Left renal cortex interstitium (tissue), 4 donors: ENCODE results near the gene HAPLN2. TPM values are rescaled to one million over a fixed set of nuclear protein-coding genes. Genes with fewer than 3 reads are reported as not detected.

Experiments used
- DNase-seq, 4 donors: peaks; one replicate each; pipeline ENCODE4 v3.0.0-alpha.2; 2013; ENCODE audit warnings: low read depth in 4 of 4, low spot score in 2 of 4, missing footprints in 1 of 4
- polyA plus RNA-seq, 4 donors: library from polyadenylated mRNA; unstranded; fragments of 120-200 nt; gene quantifications; one replicate each; pipeline ENCODE4 v1.2.1, GENCODE V29; 2013; ENCODE audit not compliant: insufficient read length in 4 of 4

Gene HAPLN2
- polyA plus RNA-seq, 4 donors = 0.16 to 0.62 (median 0.47) TPM

DNA sequence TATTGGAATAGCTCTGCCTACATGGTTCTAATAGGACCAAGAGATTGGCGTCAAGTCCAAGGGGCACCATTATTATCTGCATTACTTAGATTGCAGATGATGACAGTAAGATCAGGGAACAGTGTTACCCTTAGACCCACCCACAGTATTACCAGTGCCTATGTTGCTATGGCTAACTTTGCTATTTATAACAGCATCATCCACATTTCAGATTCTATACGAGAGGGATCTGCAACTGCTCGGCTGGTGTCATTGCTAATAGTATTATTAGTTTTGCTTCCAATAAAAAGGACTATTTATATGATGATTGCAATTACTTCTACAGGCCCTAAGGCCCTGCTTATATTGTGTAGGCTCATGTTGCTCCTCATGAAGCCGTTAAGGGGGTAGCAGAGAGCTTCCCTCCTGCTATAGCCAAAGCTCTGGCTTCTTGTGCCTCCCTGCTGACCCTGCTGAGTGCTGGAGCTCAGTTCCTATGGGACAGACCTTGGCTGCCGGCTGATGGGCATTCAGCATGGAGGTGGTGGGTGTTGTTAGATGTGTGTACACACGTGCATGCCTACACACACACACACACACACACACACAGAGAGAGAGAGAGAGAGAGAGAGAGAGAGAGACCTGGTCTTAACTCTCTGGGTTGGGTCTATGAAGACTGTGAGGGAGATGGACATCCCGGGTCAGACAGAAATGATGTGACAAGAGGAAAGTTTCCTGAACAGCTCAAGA is 24.0 kb downstream of the HAPLN2 start:
- DNase-seq = no peak

DNA sequence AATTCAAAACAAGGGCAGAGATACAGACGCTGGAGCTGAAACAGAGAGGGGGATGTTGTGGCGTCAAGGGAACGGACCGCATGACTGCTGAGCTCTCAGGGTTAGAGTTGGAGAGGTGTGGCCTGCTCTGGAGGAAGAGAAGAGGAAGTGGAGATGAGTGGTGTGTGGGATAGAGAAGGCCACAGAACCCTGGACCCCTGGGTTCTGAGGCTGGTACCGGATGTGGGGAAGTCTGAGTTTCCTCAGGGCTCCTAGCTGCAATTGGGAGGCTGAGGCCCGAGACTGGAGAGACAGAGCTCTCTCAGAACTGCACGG is 24.5 kb downstream of the HAPLN2 start:
- no peak for DNase-seq

DNA sequence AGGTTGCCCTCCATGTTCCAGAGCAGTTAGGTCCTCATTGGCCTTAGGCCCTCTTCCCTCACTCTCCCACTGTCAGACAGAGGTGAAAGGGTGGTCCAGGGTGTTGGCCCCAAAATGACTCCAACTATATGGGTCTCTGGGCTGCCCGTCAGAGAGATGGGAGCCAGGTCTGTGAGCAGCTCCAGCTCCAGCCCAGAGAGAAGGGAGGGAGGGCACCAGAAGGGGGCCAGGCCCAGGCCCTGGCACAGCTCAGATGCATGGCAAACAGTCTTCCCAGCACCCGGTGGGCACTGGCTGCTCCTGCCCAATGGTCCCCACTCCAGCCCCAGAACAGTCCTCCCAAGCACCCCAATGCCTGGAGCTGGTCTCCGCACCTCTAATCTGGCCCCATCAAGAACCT is 24.9 kb downstream of the HAPLN2 start:
- DNase-seq = no peak

DNA sequence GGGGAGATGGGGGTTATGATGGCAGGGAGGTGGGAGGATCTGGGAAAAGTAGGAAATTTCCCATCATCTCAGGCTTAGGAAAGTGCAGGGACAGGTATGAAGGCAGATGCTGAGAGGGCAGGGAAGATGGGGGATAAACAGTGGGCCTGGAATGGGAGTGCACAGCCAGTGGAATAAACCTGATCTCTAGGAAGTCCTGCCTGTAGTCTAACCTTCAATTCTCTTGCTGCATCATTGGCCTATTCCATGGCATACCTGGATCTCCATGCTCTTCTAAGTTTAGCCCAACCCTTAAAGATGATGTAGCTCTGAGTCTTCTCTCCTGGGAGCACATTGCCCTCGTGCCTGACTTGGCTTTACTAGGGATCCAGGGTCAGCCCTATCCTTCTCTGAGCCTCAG is 25.4 kb downstream of the HAPLN2 start:
- no peak for DNase-seq

DNA sequence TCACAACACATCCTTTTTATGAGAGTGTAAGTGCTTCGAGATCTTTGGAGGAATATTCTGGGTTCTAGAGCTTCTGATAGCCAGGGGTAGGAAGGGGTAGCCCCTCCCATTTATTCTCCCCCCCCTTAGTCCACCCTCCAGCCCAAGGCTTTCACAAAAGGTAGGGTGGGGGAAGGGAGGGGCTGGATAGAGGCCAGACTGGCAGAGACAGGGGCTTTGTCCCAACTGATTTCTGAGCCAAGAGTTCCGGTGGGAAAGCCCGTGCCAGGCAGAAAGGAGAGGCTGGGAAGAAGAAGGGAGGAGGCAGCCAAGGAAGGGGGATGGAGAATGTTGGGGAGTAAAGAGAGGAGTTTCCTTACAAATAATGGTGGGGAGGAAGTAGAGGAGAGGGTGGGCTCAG is 25.8 kb downstream of the HAPLN2 start:
- DNase-seq = no peak

DNA sequence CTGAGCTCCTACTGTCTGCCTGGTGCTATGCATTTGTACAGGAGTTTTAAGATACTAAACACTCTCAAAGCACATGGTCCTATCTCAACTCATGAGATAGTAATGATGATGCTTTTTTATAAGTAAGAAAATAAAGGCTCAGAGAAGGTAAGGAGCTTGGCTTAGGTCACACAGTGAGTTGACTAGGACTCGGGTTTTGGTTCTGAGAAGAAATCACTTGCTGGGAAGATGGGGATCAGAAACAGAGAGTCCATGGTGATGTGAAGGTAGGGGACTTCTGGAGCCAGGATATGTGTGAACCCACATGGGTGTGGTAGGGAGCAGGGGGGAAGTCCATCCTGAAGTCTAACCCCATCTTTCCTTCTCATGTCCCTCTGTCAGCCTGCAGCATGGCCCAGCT is 26.5 kb downstream of the HAPLN2 start:
- no peak for DNase-seq

DNA sequence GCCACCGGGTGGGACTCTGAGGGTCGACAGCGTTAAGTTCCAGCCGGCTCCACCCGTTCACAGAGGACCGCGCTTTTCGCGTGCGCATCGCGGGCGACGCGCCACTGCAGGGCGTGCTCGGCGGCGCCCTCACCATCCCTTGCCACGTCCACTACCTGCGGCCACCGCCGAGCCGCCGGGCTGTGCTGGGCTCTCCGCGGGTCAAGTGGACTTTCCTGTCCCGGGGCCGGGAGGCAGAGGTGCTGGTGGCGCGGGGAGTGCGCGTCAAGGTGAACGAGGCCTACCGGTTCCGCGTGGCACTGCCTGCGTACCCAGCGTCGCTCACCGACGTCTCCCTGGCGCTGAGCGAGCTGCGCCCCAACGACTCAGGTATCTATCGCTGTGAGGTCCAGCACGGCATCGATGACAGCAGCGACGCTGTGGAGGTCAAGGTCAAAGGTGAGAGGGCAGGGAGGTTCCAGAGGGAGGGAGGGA is 27.6 kb downstream of the HAPLN2 start:
- DNase-seq = no peak

DNA sequence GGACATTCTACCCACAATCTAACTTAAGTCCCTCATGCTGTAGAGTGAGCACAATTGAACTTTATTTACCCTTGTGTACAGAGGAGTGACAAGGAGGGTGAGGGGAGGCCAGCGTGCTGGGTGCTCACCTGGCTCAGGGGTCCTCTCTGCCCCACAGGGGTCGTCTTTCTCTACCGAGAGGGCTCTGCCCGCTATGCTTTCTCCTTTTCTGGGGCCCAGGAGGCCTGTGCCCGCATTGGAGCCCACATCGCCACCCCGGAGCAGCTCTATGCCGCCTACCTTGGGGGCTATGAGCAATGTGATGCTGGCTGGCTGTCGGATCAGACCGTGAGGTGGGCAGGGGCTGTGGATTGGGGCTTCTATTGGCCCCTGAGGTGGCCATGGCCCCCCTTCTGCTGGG is 28.1 kb downstream of the HAPLN2 start:
- DNase-seq = no peak

DNA sequence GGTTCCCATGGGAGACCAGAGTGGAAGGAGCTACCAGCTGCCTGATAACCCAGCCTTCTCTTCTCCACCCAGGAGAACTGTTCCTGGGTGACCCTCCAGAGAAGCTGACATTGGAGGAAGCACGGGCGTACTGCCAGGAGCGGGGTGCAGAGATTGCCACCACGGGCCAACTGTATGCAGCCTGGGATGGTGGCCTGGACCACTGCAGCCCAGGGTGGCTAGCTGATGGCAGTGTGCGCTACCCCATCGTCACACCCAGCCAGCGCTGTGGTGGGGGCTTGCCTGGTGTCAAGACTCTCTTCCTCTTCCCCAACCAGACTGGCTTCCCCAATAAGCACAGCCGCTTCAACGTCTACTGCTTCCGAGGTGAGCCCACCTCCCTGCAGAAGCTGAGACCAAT is 29.3 kb downstream of the HAPLN2 start:
- no peak for DNase-seq

DNA sequence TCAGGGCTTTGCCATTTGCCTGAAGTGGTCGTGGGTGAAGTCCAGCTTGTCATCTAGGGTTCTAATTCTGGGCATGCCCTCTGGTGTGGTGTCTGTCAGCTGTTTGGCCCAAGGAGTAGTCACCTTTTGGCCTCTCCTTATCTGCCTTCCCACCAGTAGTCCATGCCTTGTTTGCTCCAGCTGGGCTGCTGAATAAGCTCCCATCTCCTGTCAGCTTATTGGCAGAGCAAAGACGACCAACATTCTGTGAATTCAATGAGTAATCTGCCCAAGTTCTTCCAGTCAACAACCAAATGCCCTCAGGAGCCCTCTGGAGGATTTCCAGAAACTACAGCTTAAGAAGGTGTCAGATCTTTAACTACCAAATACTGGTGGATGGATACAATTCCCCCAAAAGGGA is 29.7 kb downstream of the HAPLN2 start:
- no peak for DNase-seq

DNA sequence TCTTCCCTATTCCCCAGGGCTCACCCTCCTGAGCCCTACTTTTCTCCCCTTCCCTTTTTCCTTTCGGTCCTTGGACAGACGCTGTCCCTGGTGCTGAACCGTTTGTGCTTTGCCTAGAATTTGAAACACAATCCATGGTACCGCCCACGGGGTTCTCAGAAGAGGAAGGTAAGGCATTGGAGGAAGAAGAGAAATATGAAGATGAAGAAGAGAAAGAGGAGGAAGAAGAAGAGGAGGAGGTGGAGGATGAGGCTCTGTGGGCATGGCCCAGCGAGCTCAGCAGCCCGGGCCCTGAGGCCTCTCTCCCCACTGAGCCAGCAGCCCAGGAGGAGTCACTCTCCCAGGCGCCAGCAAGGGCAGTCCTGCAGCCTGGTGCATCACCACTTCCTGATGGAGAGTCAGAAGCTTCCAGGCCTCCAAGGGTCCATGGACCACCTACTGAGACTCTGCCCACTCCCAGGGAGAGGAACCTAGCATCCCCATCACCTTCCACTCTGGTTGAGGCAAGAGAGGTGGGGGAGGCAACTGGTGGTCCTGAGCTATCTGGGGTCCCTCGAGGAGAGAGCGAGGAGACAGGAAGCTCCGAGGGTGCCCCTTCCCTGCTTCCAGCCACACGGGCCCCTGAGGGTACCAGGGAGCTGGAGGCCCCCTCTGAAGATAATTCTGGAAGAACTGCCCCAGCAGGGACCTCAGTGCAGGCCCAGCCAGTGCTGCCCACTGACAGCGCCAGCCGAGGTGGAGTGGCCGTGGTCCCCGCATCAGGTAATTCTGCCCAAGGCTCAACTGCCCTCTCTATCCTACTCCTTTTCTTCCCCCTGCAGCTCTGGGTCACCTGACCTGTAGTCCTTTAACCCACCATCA is 33.1 kb downstream of the HAPLN2 start:
- DNase-seq = peak in 1 of 4 donors; percentile 76

DNA sequence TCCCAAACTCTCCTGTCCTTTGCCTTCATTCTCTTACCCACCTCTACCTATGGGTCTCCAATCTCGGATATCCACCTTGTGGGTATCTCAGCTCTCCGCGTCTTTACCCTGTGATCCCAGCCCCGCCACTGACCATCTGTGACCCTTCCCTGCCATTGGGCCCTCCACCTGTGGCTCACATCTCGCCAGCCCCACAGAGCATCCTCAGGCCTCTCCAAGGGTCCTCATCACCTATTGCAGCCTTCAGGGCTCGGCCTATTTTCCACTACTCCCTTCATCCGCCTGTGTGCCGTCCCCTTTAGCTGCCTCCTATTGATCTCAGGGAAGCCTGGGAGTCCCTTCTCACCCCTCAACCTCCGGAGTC is 33.8 kb downstream of the HAPLN2 start:
- no peak for DNase-seq

DNA sequence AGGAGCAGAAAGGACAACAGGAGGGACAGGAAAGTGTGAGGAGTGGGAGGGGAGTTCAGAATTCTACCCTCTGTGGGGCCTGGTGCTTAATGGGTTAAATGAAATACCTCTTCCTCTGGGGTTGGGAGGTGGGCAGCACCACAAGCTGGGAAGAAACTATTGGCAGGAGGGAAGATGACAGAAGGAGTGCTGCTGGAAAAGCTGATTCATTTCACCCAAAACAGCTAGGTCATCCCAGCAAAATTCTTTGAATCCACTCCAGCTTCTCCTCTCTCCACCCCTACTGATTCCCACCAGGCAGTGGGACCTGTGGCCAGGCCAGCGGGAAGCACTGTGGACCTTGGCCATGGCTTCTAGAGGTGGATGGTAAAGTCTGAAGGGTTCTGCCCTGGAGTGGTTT is 35.5 kb downstream of the HAPLN2 start:
- no peak for DNase-seq

DNA sequence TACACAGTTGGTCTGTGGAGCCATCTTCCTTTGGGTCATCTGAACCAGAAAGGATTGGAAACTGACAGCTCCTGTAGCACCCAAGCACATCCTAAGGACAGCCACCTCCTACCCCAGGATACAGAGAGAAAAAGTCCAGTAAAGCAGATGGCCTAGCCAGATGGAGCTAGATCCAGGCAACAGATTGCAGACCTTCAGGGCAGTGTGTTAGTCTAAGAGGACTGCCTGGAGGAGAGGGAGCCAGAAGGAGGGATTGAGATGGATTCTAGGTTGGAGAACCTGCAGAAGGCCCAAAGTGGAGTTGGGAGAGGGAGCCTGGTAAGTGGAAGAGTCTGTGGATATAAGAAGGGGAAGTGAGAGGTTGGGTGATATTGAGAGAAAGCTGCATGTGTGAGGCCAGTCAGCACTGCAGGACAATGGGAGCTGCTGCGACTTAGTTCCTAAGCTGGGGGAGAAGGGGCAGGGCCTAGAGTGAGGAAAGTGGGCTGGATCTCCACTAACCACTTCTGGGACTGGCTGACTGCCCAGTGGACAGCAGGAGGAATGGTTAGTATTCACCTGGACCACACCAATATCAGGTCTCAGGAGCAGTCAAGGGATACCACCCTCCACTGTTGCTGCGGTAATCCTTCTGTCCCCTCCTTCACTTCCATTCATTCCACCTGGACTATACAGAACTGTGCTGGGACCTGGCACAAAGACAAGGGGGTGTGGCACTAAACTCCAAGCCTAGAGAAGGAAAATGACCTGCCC is 36.1 kb downstream of the HAPLN2 start:
- no peak for DNase-seq

DNA sequence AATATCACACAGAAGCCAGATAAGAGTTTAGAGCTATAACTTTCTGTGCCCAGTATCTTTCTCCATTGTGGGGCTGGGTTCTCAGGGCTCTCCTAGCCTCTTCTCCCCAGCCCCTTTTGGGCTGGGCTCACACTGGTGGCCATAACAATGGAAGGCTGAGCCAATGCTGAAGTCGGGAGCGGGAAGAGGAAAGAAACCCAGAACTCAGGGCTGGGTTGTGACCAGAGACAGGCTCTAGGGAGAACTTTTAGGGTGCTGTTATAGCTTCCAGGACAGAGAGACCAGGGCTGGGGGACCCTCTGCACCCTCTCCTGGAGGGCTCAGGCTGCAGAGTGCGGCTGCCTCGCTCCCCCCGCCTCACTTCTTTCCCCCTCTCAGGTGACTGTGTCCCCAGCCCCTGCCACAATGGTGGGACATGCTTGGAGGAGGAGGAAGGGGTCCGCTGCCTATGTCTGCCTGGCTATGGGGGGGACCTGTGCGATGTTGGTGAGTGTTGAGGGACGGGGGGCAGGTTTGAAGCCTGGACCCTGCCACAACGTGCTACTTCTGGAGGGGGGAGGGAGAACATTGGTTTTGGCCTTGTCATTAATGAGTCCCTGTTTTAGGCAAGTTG is 36.8 kb downstream of the HAPLN2 start:
- no peak for DNase-seq

DNA sequence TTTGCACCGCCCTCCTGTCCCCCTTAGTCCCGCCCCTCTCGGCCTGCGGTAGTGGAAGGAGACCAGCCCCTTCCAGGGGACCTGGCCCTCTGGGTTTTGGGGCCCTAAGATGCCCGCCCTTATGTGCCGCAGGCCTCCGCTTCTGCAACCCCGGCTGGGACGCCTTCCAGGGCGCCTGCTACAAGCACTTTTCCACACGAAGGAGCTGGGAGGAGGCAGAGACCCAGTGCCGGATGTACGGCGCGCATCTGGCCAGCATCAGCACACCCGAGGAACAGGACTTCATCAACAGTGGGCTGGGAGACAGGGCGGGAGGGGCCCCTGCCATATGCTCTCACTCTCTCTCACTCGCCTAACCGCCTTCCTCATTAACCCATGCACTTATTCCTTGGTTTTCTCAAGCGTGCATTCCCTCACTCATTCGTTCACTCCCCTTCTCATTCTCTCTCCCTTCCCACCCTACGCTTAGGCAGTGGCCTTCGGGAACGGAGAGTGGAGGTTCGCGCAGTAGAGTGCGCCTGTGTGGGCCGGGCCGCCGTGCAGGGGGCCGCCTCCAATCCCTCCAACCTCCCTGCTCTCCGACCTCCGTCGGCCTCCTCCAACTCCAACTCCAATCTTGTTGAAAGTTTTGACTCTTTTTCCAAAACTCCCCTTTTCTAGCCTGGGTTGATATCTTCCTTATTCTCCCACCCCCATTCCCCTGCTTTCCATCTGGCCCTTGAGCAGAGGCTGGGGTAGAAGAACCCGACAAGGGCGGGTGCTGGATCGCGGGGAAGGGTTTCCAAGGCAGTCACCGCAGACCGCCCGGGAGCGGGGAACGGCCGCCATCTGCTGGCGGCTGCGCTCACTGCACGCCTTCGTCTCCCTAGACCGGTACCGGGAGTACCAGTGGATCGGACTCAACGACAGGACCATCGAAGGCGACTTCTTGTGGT is 37.9 kb downstream of the HAPLN2 start:
- no peak for DNase-seq

DNA sequence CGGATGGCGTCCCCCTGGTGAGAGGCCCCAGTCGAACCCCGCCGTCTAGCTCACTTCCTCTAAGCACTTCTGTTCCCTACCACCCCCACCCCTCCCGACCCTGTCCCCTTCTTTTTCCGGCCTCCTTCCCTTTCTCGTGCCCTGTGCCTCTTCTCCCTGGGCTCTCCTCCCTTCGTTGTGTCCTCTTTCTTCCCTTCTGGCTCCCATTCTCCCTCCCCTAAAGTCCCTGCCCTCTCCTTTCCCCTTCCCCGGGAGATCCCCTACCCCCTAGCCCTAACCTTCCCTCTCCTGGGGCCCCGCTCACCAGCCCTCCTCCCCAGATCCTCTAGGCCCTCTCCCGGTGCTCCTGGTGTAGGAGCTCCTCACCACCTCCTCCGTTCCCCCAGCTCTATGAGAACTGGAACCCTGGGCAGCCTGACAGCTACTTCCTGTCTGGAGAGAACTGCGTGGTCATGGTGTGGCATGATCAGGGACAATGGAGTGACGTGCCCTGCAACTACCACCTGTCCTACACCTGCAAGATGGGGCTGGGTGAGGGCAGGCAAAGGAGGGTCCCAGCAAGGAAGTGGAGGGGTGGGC is 38.6 kb downstream of the HAPLN2 start:
- no peak for DNase-seq

DNA sequence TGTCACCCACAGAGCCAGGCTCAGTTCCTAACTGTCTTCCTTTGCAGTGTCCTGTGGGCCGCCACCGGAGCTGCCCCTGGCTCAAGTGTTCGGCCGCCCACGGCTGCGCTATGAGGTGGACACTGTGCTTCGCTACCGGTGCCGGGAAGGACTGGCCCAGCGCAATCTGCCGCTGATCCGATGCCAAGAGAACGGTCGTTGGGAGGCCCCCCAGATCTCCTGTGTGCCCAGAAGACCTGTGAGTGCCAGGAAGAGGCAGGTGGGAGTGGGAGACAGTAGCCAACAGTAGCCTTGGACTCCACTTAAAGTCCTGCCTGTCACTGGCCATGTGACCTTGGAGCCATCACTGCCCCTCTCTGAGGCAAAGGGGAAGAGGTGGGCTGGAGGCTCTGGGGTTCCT is 39.3 kb downstream of the HAPLN2 start:
- DNase-seq = no peak

DNA sequence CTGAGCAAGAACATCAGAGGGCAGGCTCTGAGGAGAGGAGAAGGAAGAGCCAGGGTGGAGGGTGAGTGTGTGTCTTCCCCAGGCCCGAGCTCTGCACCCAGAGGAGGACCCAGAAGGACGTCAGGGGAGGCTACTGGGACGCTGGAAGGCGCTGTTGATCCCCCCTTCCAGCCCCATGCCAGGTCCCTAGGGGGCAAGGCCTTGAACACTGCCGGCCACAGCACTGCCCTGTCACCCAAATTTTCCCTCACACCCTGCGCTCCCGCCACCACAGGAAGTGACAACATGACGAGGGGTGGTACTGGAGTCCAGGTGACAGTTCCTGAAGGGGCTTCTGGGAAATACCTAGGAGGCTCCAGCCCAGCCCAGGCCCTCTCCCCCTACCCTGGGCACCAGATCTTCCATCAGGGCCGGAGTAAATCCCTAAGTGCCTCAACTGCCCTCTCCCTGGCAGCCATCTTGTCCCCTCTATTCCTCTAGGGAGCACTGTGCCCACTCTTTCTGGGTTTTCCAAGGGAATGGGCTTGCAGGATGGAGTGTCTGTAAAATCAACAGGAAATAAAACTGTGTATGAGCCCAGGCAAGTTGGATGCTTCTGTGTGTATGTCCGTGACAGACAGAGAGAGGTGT is 39.8 kb downstream of the HAPLN2 start:
- DNase-seq = no peak
